ENCODE measurements around the gene PPM1H. TPM values are rescaled to one million over a fixed set of nuclear protein-coding genes. Genes with fewer than 3 reads are reported as not detected.

Gene PPM1H
- total and polyA plus RNA-seq, 2 of the 8 experiments (the other 6 are each of a cell fraction or from before 2014, with no cell fraction given) = 16.4 to 36.1 TPM

- no peak overlapping the region for H3K4me3 ChIP-seq (ENCODE audit: extremely low read depth in 1 of 4, insufficient read depth in 2 of 4, low read depth in 3 of 4, low read length in 4 of 4)
- H3K18ac ChIP-seq (ENCODE audit: extremely low read depth, low read length) = no peak overlapping the region
- no peak for DNase-seq (ENCODE audit: low read depth in 1 of 2, low spot score in 2 of 2)
- H2BK20ac ChIP-seq (ENCODE audit: low read length) = no peak overlapping the region
- H3K23ac ChIP-seq (ENCODE audit: insufficient read length) = no peak overlapping the region
- H2BK5ac ChIP-seq (ENCODE audit: low read depth, low read length) = no peak overlapping the region
- no peak overlapping the region for H2BK120ac ChIP-seq (replicated peaks; ENCODE audit: low read depth, low read length)
- POLR2A ChIA-PET (ENCODE audit: partially characterized antibody) = interaction anchor here (1.0 kb wide), 1 partner anchor 206 kb away, joined by 3 read pairs; no protein-coding TSS in a partner anchor
- no peak overlapping the region for H3K56ac ChIP-seq (replicated peaks; ENCODE audit: insufficient read length, low read depth, low read length)
- no peaks in the 10 kb centered on the region for H3K36me3 ChIP-seq (ENCODE audit: control insufficient read depth in 2 of 4, insufficient read depth in 4 of 4, low read length in 3 of 4)
- H2BK15ac ChIP-seq (ENCODE audit: low read length) = no peak overlapping the region
- H3K23me2 ChIP-seq (ENCODE audit: low read depth, low read length) = no peaks in the 10 kb centered on the region
- H2AK5ac ChIP-seq (ENCODE audit: low read depth, low read length) = no peak overlapping the region
- H2AFZ ChIP-seq (ENCODE audit: low read length) = no peak overlapping the region
- H4K8ac ChIP-seq (ENCODE audit: extremely low read depth, insufficient read depth, low read length) = no peak overlapping the region
- H3K27me3 ChIP-seq (replicated peaks in 1 of 4; ENCODE audit: control insufficient read depth in 3 of 4, extremely low read depth in 1 of 4, insufficient read depth in 3 of 4, low read length in 3 of 4) = no peaks in the 10 kb centered on the region
- WGBS, 2 experiments (ENCODE audit: extremely low coverage in 1 of 2, insufficient coverage in 1 of 2, insufficient read length in 1 of 2, insufficient replicate concordance in 2 of 2, low coverage in 1 of 2, low lambda C conversion rate in 2 of 2, missing lambda C conversion rate in 1 of 2) = 80% methylated on average over 9 of the region's 9 CpGs; no CpG with 5 or more reads in 1 of the 2 experiments
- no peaks in the 10 kb centered on the region for H3K79me2 ChIP-seq (ENCODE audit: control insufficient read depth in 1 of 2, insufficient read depth in 2 of 2, low read length in 2 of 2)
- H3K4me1 ChIP-seq (replicated peaks in 1 of 4; ENCODE audit: control insufficient read depth in 3 of 4, insufficient read depth in 4 of 4, low read length in 3 of 4) = peaks cover 0 to 6% (median 2%) of the 10 kb centered on the region in 4 experiments; a peak in 3 of 7 replicates
- H3K9ac ChIP-seq (replicated peaks in 1 of 4; ENCODE audit: extremely low read depth in 1 of 4, low read depth in 3 of 4, low read length in 3 of 4) = no peak overlapping the region
- no peaks in the 10 kb centered on the region for H3K79me1 ChIP-seq (ENCODE audit: low read depth, low read length)
- no peak overlapping the region for H3K14ac ChIP-seq (ENCODE audit: insufficient read length)
- no peak overlapping the region for H3K27ac ChIP-seq (ENCODE audit: low read depth, low read length)
- no peak overlapping the region for H3K4ac ChIP-seq (replicated peaks; ENCODE audit: insufficient read length, low read depth, low read length)
- H3K9me3 ChIP-seq (ENCODE audit: insufficient read depth in 2 of 2, low read depth in 1 of 2, low read length in 1 of 2) = no peaks in the 10 kb centered on the region
- H4K91ac ChIP-seq (replicated peaks; ENCODE audit: insufficient read length, low read length) = no peak overlapping the region
- no peak for FAIRE-seq
- H3K4me2 ChIP-seq (ENCODE audit: insufficient read depth in 1 of 2, low read depth in 2 of 2, low read length in 2 of 2) = peak overlapping the region in 1 of 2 experiments; percentile 38; a peak in 1 of 4 replicates
- CTCF ChIA-PET (ENCODE audit: partially characterized antibody) = interaction anchor here (0.6 to 3.9 kb wide), 12 partner anchors 12 to 380 kb away, joined by 3 to 27 read pairs (median 4); no protein-coding TSS in a partner anchor
- no peak overlapping the region for H2BK12ac ChIP-seq (ENCODE audit: low read depth, low read length)
- no peak overlapping the region for H4K5ac ChIP-seq (ENCODE audit: insufficient read length, low read depth, low read length)
- H4K20me1 ChIP-seq (replicated peaks in 1 of 2; ENCODE audit: control insufficient read depth in 1 of 2, insufficient read depth in 2 of 2, low read length in 2 of 2) = no peaks in the 10 kb centered on the region
- no peak for TF ChIP-seq TEAD4 (IDR thresholded peaks at IDR 0.05; ENCODE audit: low read depth, low read length)
- TF ChIP-seq EGR1 (IDR thresholded peaks at IDR 0.05; ENCODE audit: borderline replicate concordance, low read depth, low read length) = no peak
- no peak for TF ChIP-seq JUN (IDR thresholded peaks at IDR 0.05; ENCODE audit: low read depth, low read length)
- TF ChIP-seq KDM5A (IDR thresholded peaks at IDR 0.05; ENCODE audit: low read length) = no peak
- no peak for TF ChIP-seq NRF1 (IDR thresholded peaks at IDR 0.05; ENCODE audit: low read depth, low read length)
- no peak for TF ChIP-seq YY1 (IDR thresholded peaks at IDR 0.05; ENCODE audit: low read depth, low read length)
- TF ChIP-seq USF2 (IDR thresholded peaks at IDR 0.05; ENCODE audit: low read length) = no peak
- TF ChIP-seq RNF2 (IDR thresholded peaks at IDR 0.05; ENCODE audit: borderline replicate concordance, low read depth, low read length, missing control alignments, poor library complexity, severe bottlenecking) = no peak
- no peak for TF ChIP-seq EZH2 (IDR thresholded peaks at IDR 0.05; ENCODE audit: low read depth, low read length, severe bottlenecking)
- no peak for TF ChIP-seq HDAC6 (IDR thresholded peaks at IDR 0.05; ENCODE audit: low read depth, low read length)
- TF ChIP-seq MAX (IDR thresholded peaks at IDR 0.05) = no peak
Measured at GRCh38 chr12:62817556-62818271, 117.2 kb downstream of the PPM1H start.
